GM21515 (cell line): ENCODE results near the gene TGFBRAP1.

ENCODE experiments used
- ATAC-seq: cut with Tn5 transposase; IDR thresholded peaks from one replicate; pipeline ENCODE4 v1.9.1; 2021; ENCODE audit not compliant: unreplicated experiment

Gene TGFBRAP1

GRCh38 chr2:105321875-105322646 is 7.5 kb downstream of the TGFBRAP1 start:
- ATAC-seq = no peak

GRCh38 chr2:105320651-105321215 is 8.8 kb downstream of the TGFBRAP1 start:
- no peak for ATAC-seq

GRCh38 chr2:105317937-105318336 is 11.6 kb downstream of the TGFBRAP1 start:
- no peak for ATAC-seq

- ATAC-seq = peak; percentile 54
Measured at GRCh38 chr2:105315314-105315713, 14.2 kb downstream of the TGFBRAP1 start.

GRCh38 chr2:105313877-105314276 is 15.7 kb downstream of the TGFBRAP1 start:
- ATAC-seq = peak; percentile 41

GRCh38 chr2:105309147-105309545 is 20.4 kb downstream of the TGFBRAP1 start:
- ATAC-seq = no peak

- no peak for ATAC-seq
Measured at GRCh38 chr2:105308382-105309146, 21.0 kb downstream of the TGFBRAP1 start.

- ATAC-seq = no peak
Measured at GRCh38 chr2:105307962-105308361, 21.6 kb downstream of the TGFBRAP1 start.

- ATAC-seq = no peak
Measured at GRCh38 chr2:105307550-105307949, 22.0 kb downstream of the TGFBRAP1 start.

- no peak for ATAC-seq
Measured at GRCh38 chr2:105307146-105307545, 22.4 kb downstream of the TGFBRAP1 start.

- ATAC-seq = no peak
Measured at GRCh38 chr2:105301646-105302045, 27.9 kb downstream of the TGFBRAP1 start.

GRCh38 chr2:105299290-105299689 is 30.2 kb downstream of the TGFBRAP1 start:
- ATAC-seq = no peak

GRCh38 chr2:105298017-105298416 is 31.5 kb downstream of the TGFBRAP1 start:
- no peak for ATAC-seq

- ATAC-seq = no peak
Measured at GRCh38 chr2:105297216-105297615, 32.3 kb downstream of the TGFBRAP1 start.

GRCh38 chr2:105296017-105296611 is 33.4 kb downstream of the TGFBRAP1 start:
- no peak for ATAC-seq

GRCh38 chr2:105294844-105295481 is 34.6 kb downstream of the TGFBRAP1 start:
- ATAC-seq = no peak

- ATAC-seq = no peak
Measured at GRCh38 chr2:105294046-105294445, 35.5 kb downstream of the TGFBRAP1 start.

GRCh38 chr2:105291981-105292380 is 37.6 kb downstream of the TGFBRAP1 start:
- no peak for ATAC-seq

GRCh38 chr2:105290981-105291660 is 38.4 kb downstream of the TGFBRAP1 start:
- ATAC-seq = no peak

GRCh38 chr2:105288133-105288532 is 41.4 kb downstream of the TGFBRAP1 start:
- no peak for ATAC-seq
